Neural cell (in vitro differentiated cells): ENCODE measurements around the gene SLC9A7. TPM values are rescaled to one million over a fixed set of nuclear protein-coding genes. Genes with fewer than 3 reads are reported as not detected.

Source experiments
- H2AFZ ChIP-seq: fragments of 200-600, 300-800 bp; sonication (generic), shearing (Covaris generic); 2 replicates; pipeline ENCODE4 v1.6.0; 2014; ENCODE audit warnings: low read depth, mild to moderate bottlenecking, antibody characterized with exemption, low read length, moderate library complexity
- H3F3A ChIP-seq: fragments of 200-600 bp; shearing (Covaris generic); 2 replicates; pipeline ENCODE4 v1.6.1; 2016; ENCODE audit warnings: mild to moderate bottlenecking, moderate library complexity, mixed read lengths, antibody characterized with exemption, low read length; ENCODE audit not compliant: insufficient read depth, poor library complexity, severe bottlenecking
- H3K27ac ChIP-seq: fragments of 200-600, 300-800 bp; sonication (generic), shearing (Covaris generic); 2 replicates; pipeline ENCODE4 v1.5.1; 2014; ENCODE audit warnings: mild to moderate bottlenecking, low read length, moderate library complexity
- H3K27me3 ChIP-seq: fragments of 300-800, 200-600 bp; sonication (generic), shearing (Covaris generic); 2 replicates; pipeline ENCODE4 v1.6.0; 2014; ENCODE audit warnings: mild to moderate bottlenecking, low read depth, low read length, moderate library complexity; ENCODE audit not compliant: insufficient read depth
- H3K36me3 ChIP-seq: fragments of 300-800, 200-600 bp; sonication (generic), shearing (Covaris generic); 2 replicates; pipeline ENCODE4 v1.5.1; 2014; ENCODE audit warnings: mild to moderate bottlenecking, antibody characterized with exemption, low read length, moderate library complexity; ENCODE audit not compliant: insufficient read depth
- H3K4me2 ChIP-seq: fragments of 300-800, 200-600 bp; sonication (generic), shearing (Covaris generic); 2 replicates; pipeline ENCODE4 v1.6.0; 2014; ENCODE audit warnings: mild to moderate bottlenecking, low read length
- H3K4me3 ChIP-seq: fragments of 300-800, 200-600 bp; sonication (generic), shearing (Covaris generic); 2 replicates; pipeline ENCODE4 v1.5.1; 2014; ENCODE audit warnings: mild to moderate bottlenecking, low read length, moderate library complexity
- H3K79me2 ChIP-seq: fragments of 200-600 bp; shearing (Covaris generic); replicated peaks from 2 replicates; pipeline ENCODE4 v1.6.0; 2014; ENCODE audit warnings: mild to moderate bottlenecking, low read length, moderate library complexity; ENCODE audit not compliant: insufficient read depth
- H3K9ac ChIP-seq: fragments of 300-800, 200-600 bp; sonication (generic), shearing (Covaris generic); 2 replicates; pipeline ENCODE4 v1.6.1; 2016; ENCODE audit warnings: mild to moderate bottlenecking, low read length, mixed read lengths
- H3K9me2 ChIP-seq: fragments of 200-600 bp; shearing (Covaris generic); 2 replicates; pipeline ENCODE4 v1.6.1; 2016; ENCODE audit warnings: mild to moderate bottlenecking, low read length, mixed read lengths; ENCODE audit not compliant: insufficient read depth
- H3K9me3 ChIP-seq: fragments of 200-600, 300-800 bp; sonication (generic), shearing (Covaris generic); 2 replicates; pipeline ENCODE4 v1.6.1; 2016; ENCODE audit warnings: mild to moderate bottlenecking, mixed run types, low read length, moderate library complexity, mixed read lengths
- H4K20me1 ChIP-seq: fragments of 200-600 bp; shearing (Covaris generic); 2 replicates; pipeline ENCODE4 v1.6.1; 2016; ENCODE audit warnings: mild to moderate bottlenecking, mixed run types; ENCODE audit not compliant: insufficient read depth
- CTCF ChIP-seq: fragments of 450-650 bp; IDR thresholded peaks from 2 replicates; pipeline ENCODE4 v1.5.1; 2014; ENCODE audit warnings: antibody characterized with exemption, mild to moderate bottlenecking, moderate library complexity; ENCODE audit not compliant: poor library complexity, severe bottlenecking
- EP300 ChIP-seq: fragments of 450-650 bp; conservative IDR thresholded peaks from 2 replicates; pipeline ENCODE4 v1.6.1; 2014; ENCODE audit warnings: antibody characterized with exemption, mild to moderate bottlenecking, moderate library complexity; ENCODE audit not compliant: poor library complexity, severe bottlenecking
- MXI1 ChIP-seq: fragments of 450-650 bp; conservative IDR thresholded peaks from 2 replicates; pipeline ENCODE4 v1.6.1; 2014; ENCODE audit warnings: antibody characterized with exemption, mild to moderate bottlenecking; ENCODE audit not compliant: poor library complexity, severe bottlenecking
- RAD21 ChIP-seq: fragments of 450-650 bp; conservative IDR thresholded peaks from 2 replicates; pipeline ENCODE4 v1.6.1; 2014; ENCODE audit warnings: antibody characterized with exemption, mild to moderate bottlenecking, moderate library complexity
- REST ChIP-seq: IDR thresholded peaks from 2 replicates; pipeline ENCODE4 v1.6.1; 2012; ENCODE audit warnings: borderline replicate concordance
- SMC3 ChIP-seq: fragments of 450-650 bp; conservative IDR thresholded peaks from 2 replicates; pipeline ENCODE4 v1.6.1; 2014; ENCODE audit warnings: antibody characterized with exemption, mild to moderate bottlenecking, moderate library complexity; ENCODE audit not compliant: poor library complexity
- TAF1 ChIP-seq: IDR thresholded peaks from 2 replicates; pipeline ENCODE4 v1.6.1; 2012; ENCODE audit warnings: low read depth
- polyA plus RNA-seq: library from polyadenylated mRNA; depleted of rRNA; stranded (reverse); fragments of >200 nt; gene quantifications from 2 replicates; pipeline ENCODE4 v1.2.3, GENCODE V29; 2014

The SLC9A7 gene
- polyA plus RNA-seq, 1 donor from 2014 or later = 12.1 TPM

GRCh38 chrX:46758163-46758955, 559 bp downstream of the SLC9A7 start:
- no peaks in the 10 kb centered on the region for H4K20me1 ChIP-seq
- peak overlapping the region; percentile 65 for H3K9ac ChIP-seq
- H3F3A ChIP-seq = no peaks in the 10 kb centered on the region
- TF ChIP-seq MXI1 (peak; percentile 30), CTCF (no peak), RAD21 (no peak)
- H3K4me2 ChIP-seq = peak overlapping the region; percentile 44
- no peaks in the 10 kb centered on the region for H3K36me3 ChIP-seq
- no peaks in the 10 kb centered on the region for H3K9me2 ChIP-seq
- H2AFZ ChIP-seq = no peak overlapping the region
- H3K79me2 ChIP-seq = no peaks in the 10 kb centered on the region
- H3K9me3 ChIP-seq = no peaks in the 10 kb centered on the region
- peak overlapping the region; percentile 80 for H3K4me3 ChIP-seq
- H3K27ac ChIP-seq = no peak overlapping the region
- no peaks in the 10 kb centered on the region for H3K27me3 ChIP-seq

GRCh38 chrX:46757593-46757992, 1.3 kb downstream of the SLC9A7 start:
- peak overlapping the region; percentile 80 for H3K4me3 ChIP-seq

More at GRCh38 chrX:46757593-46757992, 1.3 kb downstream of the SLC9A7 start:
- Histone ChIP-seq H3K27me3 (no peaks in the 10 kb centered on the region), H3K4me2 (peak overlapping the region; percentile 44), H3K9ac (no peak overlapping the region), H3K9me2 (no peaks in the 10 kb centered on the region), H3K27ac (no peak overlapping the region), H4K20me1 (no peaks in the 10 kb centered on the region), H3K36me3 (no peaks in the 10 kb centered on the region), H2AFZ (no peak overlapping the region), H3K79me2 (no peaks in the 10 kb centered on the region), H3K9me3 (no peaks in the 10 kb centered on the region), H3F3A (no peaks in the 10 kb centered on the region)
- no peak for TF ChIP-seq RAD21
- TF ChIP-seq MXI1 = no peak
- no peak for TF ChIP-seq SMC3
- TF ChIP-seq TAF1 = no peak
- TF ChIP-seq EP300 = no peak
- TF ChIP-seq REST = no peak
